ENCODE results near the gene NEDD4L. TPM values are rescaled to one million over a fixed set of nuclear protein-coding genes. Genes with fewer than 3 reads are reported as not detected.

Gene NEDD4L
- total and polyA plus RNA-seq, 10 of the 15 experiments (the other 5 are each of a cell fraction or from before 2014, with no cell fraction given) = 7.4 to 24.0 (median 17.7) TPM

DNA sequence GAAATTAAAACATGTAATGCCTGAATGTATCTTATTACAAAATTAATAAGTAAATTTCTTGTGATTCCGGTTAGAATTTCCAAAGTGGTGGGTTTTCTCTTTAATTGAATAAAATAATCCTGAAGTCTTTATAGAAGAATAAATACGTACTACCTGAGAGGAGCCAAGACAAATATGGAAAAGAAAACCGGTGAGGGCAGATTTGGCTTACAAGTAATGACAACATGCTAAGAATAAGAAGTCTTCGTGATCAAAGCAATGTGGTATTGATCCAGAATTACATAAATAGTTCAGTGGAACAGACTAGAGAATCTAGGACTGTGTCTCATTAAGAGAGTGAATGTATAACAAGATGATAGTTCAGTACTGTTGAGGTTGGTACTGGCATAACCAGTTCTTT lies 167.5 kb downstream of the NEDD4L start:
- DNase-seq (ENCODE audit: low read depth, low spot score) = no peak
- POLR2A ChIA-PET = interaction anchor here (1.3 to 4.5 kb wide), 4 partner anchors 10 to 76 kb away, joined by 4 to 46 read pairs (median 9); no protein-coding TSS in a partner anchor
- intact Hi-C loops (cut with micrococcal nuclease; ENCODE audit: unreplicated experiment) (loop anchor here (2.0 kb wide), 1 partner anchor 13 kb away; no protein-coding TSS in a partner anchor), in situ Hi-C loops (cut with MboI) (no loop called here)
- RAD21 ChIA-PET (ENCODE audit: unreplicated experiment) = interaction anchor here (0.6 to 4.0 kb wide), 8 partner anchors 11 to 265 kb away, joined by 3 to 45 read pairs (median 8); no protein-coding TSS in a partner anchor
- Histone ChIP-seq H2AFZ (ENCODE audit: control insufficient read depth, low read depth, low read length) (no peak overlapping the region), H3K79me2 (ENCODE audit: control insufficient read depth, insufficient read depth, low read length) (no peaks in the 10 kb centered on the region), H3K4me2 (ENCODE audit: control insufficient read depth, insufficient read depth) (no peak overlapping the region), H3K4me3 (no peak overlapping the region), H3K27ac (ENCODE audit: control insufficient read depth, insufficient read depth) (no peak overlapping the region), H3K9me3 (replicated peaks; ENCODE audit: control insufficient read depth, insufficient read depth, low read length) (no peaks in the 10 kb centered on the region; the same call in 2 of the 3 replicates), H3K27me3 (replicated peaks in 1 of 2; ENCODE audit: control insufficient read depth in 2 of 2, insufficient read depth in 2 of 2, low read length in 1 of 2) (no peaks in the 10 kb centered on the region), H3K36me3 (ENCODE audit: control insufficient read depth in 2 of 2, insufficient read depth in 2 of 2, low read length in 1 of 2) (no peaks in the 10 kb centered on the region; a peak in 1 of 4 replicates), H4K20me1 (ENCODE audit: control insufficient read depth, insufficient read depth) (no peaks in the 10 kb centered on the region), H3K4me1 (ENCODE audit: control insufficient read depth, insufficient read depth, low read length) (peaks cover 12% of the 10 kb centered on the region; the same call in 1 of the 2 replicates), H3K9ac (ENCODE audit: control insufficient read depth, insufficient read depth, low read length) (no peak overlapping the region)
- no peak for ATAC-seq
- CTCF ChIA-PET = interaction anchor here (1.0 to 1.5 kb wide), 3 partner anchors 10 to 30 kb away, joined by 3 to 4 read pairs (median 4); no protein-coding TSS in a partner anchor
- WGBS (ENCODE audit: insufficient coverage, insufficient replicate concordance, low lambda C conversion rate, missing lambda C conversion rate) = 66% methylated on average over 4 of the region's 4 CpGs
- no TSS peak for BruUV-seq (replicated peaks)
- FAIRE-seq = no peak
- SMC1A ChIA-PET (ENCODE audit: uncharacterized antibody, unreplicated experiment) = interaction anchor here (0.8 to 5.0 kb wide), 6 partner anchors 12 to 101 kb away, joined by 3 to 66 read pairs (median 4); no protein-coding TSS in a partner anchor
- TF ChIP-seq NFIC (IDR thresholded peaks at IDR 0.05; ENCODE audit: low read depth, low read length) (no peak), HDAC6 (IDR thresholded peaks at IDR 0.05; ENCODE audit: unreplicated experiment) (no peak), SUPT20H (IDR thresholded peaks at IDR 0.05; ENCODE audit: borderline replicate concordance, control insufficient read depth, low read depth, low read length) (no peak), IRF4 (IDR thresholded peaks at IDR 0.05; ENCODE audit: low read depth, low read length) (no peak), ZBTB40 (IDR thresholded peaks at IDR 0.05; ENCODE audit: borderline replicate concordance) (no peak), JUND (IDR thresholded peaks at IDR 0.05; ENCODE audit: low read depth, low read length) (no peak), BCLAF1 (IDR thresholded peaks at IDR 0.05) (no peak), ZNF207 (IDR thresholded peaks at IDR 0.05; ENCODE audit: borderline replicate concordance) (no peak)
- TF ChIP-seq, protein P1, sequence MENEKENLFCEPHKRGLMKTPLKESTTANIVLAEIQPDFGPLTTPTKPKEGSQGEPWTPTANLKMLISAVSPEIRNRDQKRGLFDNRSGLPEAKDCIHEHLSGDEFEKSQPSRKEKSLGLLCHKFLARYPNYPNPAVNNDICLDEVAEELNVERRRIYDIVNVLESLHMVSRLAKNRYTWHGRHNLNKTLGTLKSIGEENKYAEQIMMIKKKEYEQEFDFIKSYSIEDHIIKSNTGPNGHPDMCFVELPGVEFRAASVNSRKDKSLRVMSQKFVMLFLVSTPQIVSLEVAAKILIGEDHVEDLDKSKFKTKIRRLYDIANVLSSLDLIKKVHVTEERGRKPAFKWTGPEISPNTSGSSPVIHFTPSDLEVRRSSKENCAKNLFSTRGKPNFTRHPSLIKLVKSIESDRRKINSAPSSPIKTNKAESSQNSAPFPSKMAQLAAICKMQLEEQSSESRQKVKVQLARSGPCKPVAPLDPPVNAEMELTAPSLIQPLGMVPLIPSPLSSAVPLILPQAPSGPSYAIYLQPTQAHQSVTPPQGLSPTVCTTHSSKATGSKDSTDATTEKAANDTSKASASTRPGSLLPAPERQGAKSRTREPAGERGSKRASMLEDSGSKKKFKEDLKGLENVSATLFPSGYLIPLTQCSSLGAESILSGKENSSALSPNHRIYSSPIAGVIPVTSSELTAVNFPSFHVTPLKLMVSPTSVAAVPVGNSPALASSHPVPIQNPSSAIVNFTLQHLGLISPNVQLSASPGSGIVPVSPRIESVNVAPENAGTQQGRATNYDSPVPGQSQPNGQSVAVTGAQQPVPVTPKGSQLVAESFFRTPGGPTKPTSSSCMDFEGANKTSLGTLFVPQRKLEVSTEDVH (IDR thresholded peaks at IDR 0.05; ENCODE audit: low read depth, partially characterized antibody) = no peak
